H9 (cell line): Measurements from ENCODE around the gene KDM5B. TPM values are rescaled to one million over a fixed set of nuclear protein-coding genes. Genes with fewer than 3 reads are reported as not detected.

ENCODE experiments used
- DNase-seq: peaks from one replicate; pipeline ENCODE4 v3.0.0-alpha.2; 2017
- H2AFZ ChIP-seq: one replicate; pipeline ENCODE4 v1.6.1; 2013; ENCODE audit warnings: mild to moderate bottlenecking, low read length, control low read depth, moderate library complexity
- H2AK5ac ChIP-seq: 2 replicates; pipeline ENCODE4 v1.6.1; 2013; ENCODE audit warnings: low read length, control low read depth, mixed read lengths; ENCODE audit not compliant: insufficient read length
- H2BK120ac ChIP-seq: one replicate; pipeline ENCODE4 v1.6.1; 2013; ENCODE audit warnings: low read depth, mild to moderate bottlenecking, low read length, control low read depth, inconsistent platforms; ENCODE audit not compliant: poor library complexity, severe bottlenecking
- H2BK12ac ChIP-seq: 2 replicates; pipeline ENCODE4 v1.6.1; 2013; ENCODE audit warnings: low read length, control low read depth, mixed read lengths, low read depth; ENCODE audit not compliant: insufficient read length
- H2BK15ac ChIP-seq: 2 replicates; pipeline ENCODE4 v1.6.1; 2013; ENCODE audit warnings: low read depth, low read length, control low read depth
- H2BK20ac ChIP-seq: one replicate; pipeline ENCODE4 v1.6.1; 2013; ENCODE audit warnings: low read depth, mild to moderate bottlenecking, low read length, control low read depth, inconsistent platforms; ENCODE audit not compliant: poor library complexity, severe bottlenecking
- H2BK5ac ChIP-seq: 2 replicates; pipeline ENCODE4 v1.6.1; 2013; ENCODE audit warnings: low read length, control low read depth, mixed read lengths; ENCODE audit not compliant: insufficient read length
- H3K14ac ChIP-seq: 2 replicates; pipeline ENCODE4 v1.6.1; 2013; ENCODE audit warnings: low read length, control low read depth; ENCODE audit not compliant: insufficient read depth
- H3K18ac ChIP-seq: 2 replicates; pipeline ENCODE4 v1.6.1; 2013; ENCODE audit warnings: low read depth, mild to moderate bottlenecking, mixed read lengths, low read length, control low read depth; ENCODE audit not compliant: insufficient read length
- H3K23ac ChIP-seq: 2 replicates; pipeline ENCODE4 v1.6.1; 2013; ENCODE audit warnings: low read length, control low read depth, mixed read lengths, low read depth; ENCODE audit not compliant: insufficient read length
- H3K23me2 ChIP-seq: 2 replicates; pipeline ENCODE4 v1.6.1; 2013; ENCODE audit warnings: low read depth, mild to moderate bottlenecking, mixed read lengths, low read length, control low read depth; ENCODE audit not compliant: insufficient read length, poor library complexity, severe bottlenecking
- H3K27ac ChIP-seq: 2 replicates; pipeline ENCODE4 v1.5.1; 2013; ENCODE audit warnings: low read length, control low read depth, mixed read lengths, low read depth; ENCODE audit not compliant: insufficient read length
- H3K27me3 ChIP-seq: 2 replicates; pipeline ENCODE4 v1.6.1; 2013; ENCODE audit warnings: low read length, control low read depth, inconsistent platforms; ENCODE audit not compliant: insufficient read depth
- H3K4ac ChIP-seq: 2 replicates; pipeline ENCODE4 v1.6.1; 2013; ENCODE audit warnings: low read depth, mild to moderate bottlenecking, control low read depth, inconsistent platforms, low read length, moderate library complexity
- H3K4me1 ChIP-seq: 2 replicates; pipeline ENCODE4 v1.6.1; 2013; ENCODE audit warnings: low read length, control low read depth, inconsistent platforms; ENCODE audit not compliant: insufficient read depth
- H3K4me2 ChIP-seq: 2 replicates; pipeline ENCODE4 v1.6.1; 2013; ENCODE audit warnings: low read length, control low read depth, mixed read lengths; ENCODE audit not compliant: insufficient read length, insufficient read depth
- H3K56ac ChIP-seq: 2 replicates; pipeline ENCODE4 v1.6.1; 2013; ENCODE audit warnings: low read depth, mild to moderate bottlenecking, mixed read lengths, low read length, control low read depth; ENCODE audit not compliant: insufficient read length
- H3K79me1 ChIP-seq: 2 replicates; pipeline ENCODE4 v1.6.1; 2013; ENCODE audit warnings: low read depth, mild to moderate bottlenecking, moderate library complexity, low read length, control low read depth, inconsistent platforms; ENCODE audit not compliant: insufficient read depth, poor library complexity, severe bottlenecking
- H3K79me2 ChIP-seq: 2 replicates; pipeline ENCODE4 v1.6.1; 2013; ENCODE audit warnings: low read length, control low read depth, inconsistent platforms; ENCODE audit not compliant: insufficient read depth
- H3K9ac ChIP-seq: 2 replicates; pipeline ENCODE4 v1.6.1; 2013; ENCODE audit warnings: low read length, control low read depth, mixed read lengths; ENCODE audit not compliant: insufficient read length; ENCODE audit errors: extremely low read depth
- H3K9me3 ChIP-seq: one replicate; pipeline ENCODE4 v1.6.1; 2013; ENCODE audit warnings: low read depth, low read length, inconsistent platforms; ENCODE audit not compliant: control insufficient read depth
- H3T11ph ChIP-seq: one replicate; pipeline ENCODE4 v1.6.1; 2013; ENCODE audit warnings: mild to moderate bottlenecking, low read length, control low read depth, inconsistent platforms
- H4K20me1 ChIP-seq: one replicate; pipeline ENCODE4 v1.6.1; 2013; ENCODE audit not compliant: control insufficient read depth, insufficient read length, insufficient read depth
- H4K5ac ChIP-seq: 2 replicates; pipeline ENCODE4 v1.6.1; 2013; ENCODE audit warnings: low read depth, mild to moderate bottlenecking, mixed read lengths, low read length, control low read depth; ENCODE audit not compliant: insufficient read length
- H4K8ac ChIP-seq: replicated peaks from 2 replicates; pipeline ENCODE4 v1.6.1; 2013; ENCODE audit warnings: low read length, control low read depth, mixed read lengths, low read depth; ENCODE audit not compliant: insufficient read length
- H4K91ac ChIP-seq: 2 replicates; pipeline ENCODE4 v1.6.1; 2013; ENCODE audit warnings: low read depth, mild to moderate bottlenecking, moderate library complexity, mixed read lengths, low read length, control low read depth; ENCODE audit not compliant: insufficient read length
- H3K27ac Mint-ChIP-seq, 3 experiments: 2 replicates in 2 of 3; 3 replicates in 1 of 3; pipeline ENCODE4 v1.8.0; 2020 to 2021; ENCODE audit warnings: mixed read lengths in 3 of 3, mild to moderate bottlenecking in 1 of 3, moderate library complexity in 1 of 3
- H3K27me3 Mint-ChIP-seq: 2 replicates; pipeline ENCODE4 v1.8.0; 2021; ENCODE audit warnings: low read depth, mild to moderate bottlenecking, moderate library complexity, mixed read lengths
- H3K36me3 Mint-ChIP-seq, 3 experiments: 2 replicates in 2 of 3; 3 replicates in 1 of 3; pipeline ENCODE4 v1.8.0; 2020 to 2021; ENCODE audit warnings: low read depth in 3 of 3, mixed read lengths in 3 of 3; ENCODE audit not compliant: insufficient read depth in 1 of 3
- H3K4me1 Mint-ChIP-seq, 2 experiments: 2 replicates each; pipeline ENCODE4 v1.8.0; 2020; ENCODE audit warnings: mixed read lengths in 2 of 2
- H3K4me3 Mint-ChIP-seq, 2 experiments: 2 replicates in 1 of 2; 3 replicates in 1 of 2; pipeline ENCODE4 v1.8.0; 2020 to 2021; ENCODE audit warnings: mild to moderate bottlenecking in 2 of 2, mixed read lengths in 2 of 2, moderate library complexity in 1 of 2
- H3K9me3 Mint-ChIP-seq, 2 experiments: 2 replicates in 1 of 2; 3 replicates in 1 of 2; pipeline ENCODE4 v1.8.0; 2020; ENCODE audit warnings: mild to moderate bottlenecking in 2 of 2, mixed read lengths in 2 of 2, moderate library complexity in 1 of 2
- CTCF ChIP-seq: fragments of 200-600 bp; sonication (generic); conservative IDR thresholded peaks from 3 replicates; pipeline ENCODE4 v1.8.0; 2021; ENCODE audit warnings: antibody characterized with exemption, mild to moderate bottlenecking
- WGBS: extraction: QIAGEN DNeasy Blood & Tissue Kit; methylation state at CpG from one replicate; pipeline ENCODE4 v1.1.7; 2013; ENCODE audit warnings: missing lambda C conversion rate, low lambda C conversion rate, mixed read lengths; ENCODE audit not compliant: insufficient read length; ENCODE audit errors: extremely low coverage; 5-methylcytosine and 5-hydroxymethylcytosine counted together
- total RNA-seq: library from RNA; stranded (reverse); gene quantifications from 2 replicates; pipeline ENCODE4 v1.2.1, GENCODE V29; 2021

The KDM5B gene
- total RNA-seq, 1 experiment from 2014 or later: 210 TPM

DNA sequence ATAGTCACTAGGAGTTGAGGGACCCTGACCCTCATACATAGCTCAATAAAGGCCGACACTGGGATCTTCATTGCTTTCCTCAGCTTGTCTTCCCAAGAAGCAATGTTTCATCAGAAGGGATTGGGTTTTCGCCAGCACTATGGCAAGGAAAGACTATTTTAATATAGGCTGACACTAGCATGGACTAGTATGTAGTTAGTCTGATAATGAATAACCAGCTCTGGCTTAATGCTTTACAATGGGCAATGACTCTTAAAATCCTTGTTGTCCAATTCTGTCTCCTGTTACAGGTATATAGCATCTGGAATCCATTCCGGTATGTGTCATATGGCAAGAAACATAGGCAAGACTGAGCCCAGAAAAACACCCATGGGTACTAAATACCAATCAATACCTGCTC is 82.7 kb downstream of the KDM5B start:
- H3K4me3 Mint-ChIP-seq: no peak overlapping the region
- H4K91ac ChIP-seq: no peak overlapping the region
- no peaks in the 10 kb centered on the region for H3K27me3 ChIP-seq
- no peak overlapping the region for H2BK5ac ChIP-seq
- no peak overlapping the region for H2BK15ac ChIP-seq
- no peak overlapping the region for H3T11ph ChIP-seq
- no peaks in the 10 kb centered on the region for H3K79me2 ChIP-seq
- no peak for TF ChIP-seq CTCF
- H3K4me2 ChIP-seq: no peak overlapping the region
- H3K9ac ChIP-seq: no peak overlapping the region
- H3K36me3 Mint-ChIP-seq: peaks cover 31 to 60% (median 43%) of the 10 kb centered on the region in 3 experiments; a peak in 6 of 7 replicates
- no peak overlapping the region for H3K14ac ChIP-seq
- H2BK120ac ChIP-seq: no peak overlapping the region
- no CpG with 5 or more reads among the region's 3 CpGs for WGBS
- no peaks in the 10 kb centered on the region for H3K9me3 ChIP-seq
- no peaks in the 10 kb centered on the region for H3K4me1 Mint-ChIP-seq
- no peak overlapping the region for H3K4ac ChIP-seq
- no peak overlapping the region for H3K18ac ChIP-seq
- no peak for DNase-seq
- H2AFZ ChIP-seq: no peak overlapping the region
- no peak overlapping the region for H4K8ac ChIP-seq
- no peaks in the 10 kb centered on the region; the same call in 1 of the 2 replicates for H3K27me3 Mint-ChIP-seq
- H4K5ac ChIP-seq: no peak overlapping the region
- no peaks in the 10 kb centered on the region for H4K20me1 ChIP-seq
- no peak overlapping the region for H2BK20ac ChIP-seq
- no peak overlapping the region for H3K56ac ChIP-seq
- no peaks in the 10 kb centered on the region for H3K4me1 ChIP-seq
- H3K27ac ChIP-seq: no peak overlapping the region
- no peak overlapping the region for H2AK5ac ChIP-seq
- no peak overlapping the region for H3K23ac ChIP-seq
- no peak overlapping the region for H3K27ac Mint-ChIP-seq
- H3K9me3 Mint-ChIP-seq: no peaks in the 10 kb centered on the region
- no peak overlapping the region for H2BK12ac ChIP-seq
- H3K23me2 ChIP-seq: no peaks in the 10 kb centered on the region
- H3K79me1 ChIP-seq: no peaks in the 10 kb centered on the region
